HG03520 (cell line): Measurements from ENCODE around the gene TOMM34.

Experiments used
- ATAC-seq: cut with Tn5 transposase; IDR thresholded peaks from one replicate; pipeline ENCODE4 v1.9.1; 2021; ENCODE audit warnings: mild to moderate bottlenecking, moderate library complexity; ENCODE audit not compliant: unreplicated experiment

The TOMM34 gene

GRCh38 chr20:44897133-44897532 lies 63.1 kb downstream of the TOMM34 start:
- no peak for ATAC-seq

- no peak for ATAC-seq
Measured at GRCh38 chr20:44896583-44896982, 63.6 kb downstream of the TOMM34 start.

- ATAC-seq = no peak
Measured at GRCh38 chr20:44894959-44895358, 65.2 kb downstream of the TOMM34 start.
